ENCODE results near the gene NPTX1. TPM values are rescaled to one million over a fixed set of nuclear protein-coding genes. Genes with fewer than 3 reads are reported as not detected.

Gene NPTX1
- total and polyA plus RNA-seq, 9 of the 15 experiments (the other 6 are each of a cell fraction or from before 2014, with no cell fraction given): 0.04 TPM; not detected in 8

GRCh38 chr17:80449930-80450576 is 26.4 kb downstream of the NPTX1 start (continued):
- no peak for TF ChIP-seq ZBTB11 (CRISPR knock-in tag; IDR thresholded peaks at IDR 0.05)
- no peak for TF ChIP-seq ZNF280A (IDR thresholded peaks at IDR 0.05; ENCODE audit: low read depth, partially characterized antibody)
- no peak for TF ChIP-seq GTF2B (IDR thresholded peaks at IDR 0.05; ENCODE audit: extremely low read depth, insufficient read length)
- no peak for TF ChIP-seq SIX5 (IDR thresholded peaks at IDR 0.05; ENCODE audit: borderline replicate concordance in 1 of 2, insufficient read depth in 1 of 2, low read depth in 1 of 2, low read length in 2 of 2)
- no peak for TF ChIP-seq JUNB (CRISPR knock-in tag; conservative IDR thresholded peaks at IDR 0.05)
- no peak for TF ChIP-seq BDP1 (IDR thresholded peaks at IDR 0.05; ENCODE audit: insufficient read depth, insufficient read length)
- TF ChIP-seq ZFP1 (CRISPR knock-in tag; IDR thresholded peaks at IDR 0.05): no peak
- no peak for TF ChIP-seq CCNT2 (IDR thresholded peaks at IDR 0.05; ENCODE audit: borderline replicate concordance, extremely low read depth, insufficient read length, low read depth, low read length)
- TF ChIP-seq FOXO4 (CRISPR knock-in tag; IDR thresholded peaks at IDR 0.05): no peak
